B cell (primary cell): ENCODE results near the gene TP53AIP1. TPM values are rescaled to one million over a fixed set of nuclear protein-coding genes. Genes with fewer than 3 reads are reported as not detected.

ENCODE experiments used
- ATAC-seq: fragments of 200-7000 bp; cut with Tn5 transposase; one replicate; pipeline ENCODE4 v1.10.0; 2021; ENCODE audit warnings: low read depth, mild to moderate bottlenecking, moderate number of reproducible peaks, moderate library complexity
- CTCF ChIA-PET: fragments of 350-600 bp; sonication (Branson Sonifier 250); formaldehyde crosslinking; loops from one replicate; lab custom pipeline; 2021; ENCODE audit warnings: antibody characterized with exemption, inconsistent platforms; lab: Charles Lee
- POLR2A ChIA-PET: fragments of 350-600 bp; sonication (Branson Sonifier 250); formaldehyde crosslinking; loops from one replicate; lab custom pipeline; 2021; ENCODE audit warnings: antibody characterized with exemption; lab: Charles Lee
- DNase-seq: peaks from one replicate; pipeline ENCODE4 v3.0.0; 2013
- H2AFZ ChIP-seq: 2 replicates; pipeline ENCODE4 v1.6.1; 2012; ENCODE audit warnings: mild to moderate bottlenecking, low read depth, low read length; ENCODE audit not compliant: insufficient read depth, poor library complexity, severe bottlenecking
- H3K27ac ChIP-seq, 2 donors: 1 replicate in 1 of 2; 2 replicates in 1 of 2; pipeline ENCODE4 v1.5.1; 2012 to 2013; ENCODE audit warnings: low read length in 2 of 2, mild to moderate bottlenecking in 2 of 2, moderate library complexity in 1 of 2
- H3K27me3 ChIP-seq, 4 experiments: fragments of 200-600 bp in 1 of 4; sonication (generic) in 1 of 4; replicated peaks in 1 of 4; 1 replicate in 2 of 4; 2 replicates in 2 of 4; pipeline versions ENCODE4 v1.6.1 to v1.7.0; 2013 to 2016; ENCODE audit warnings: low read length in 3 of 4, mild to moderate bottlenecking in 2 of 4, mixed read lengths in 1 of 4, moderate library complexity in 1 of 4; ENCODE audit not compliant: insufficient read depth in 4 of 4, control insufficient read depth in 3 of 4; ENCODE audit errors: control extremely low read depth in 1 of 4
- H3K36me3 ChIP-seq, 2 experiments: replicated peaks in 1 of 2; 1 replicate in 1 of 2; 2 replicates in 1 of 2; pipeline versions ENCODE4 v1.6.1 to v1.7.1; 2013; ENCODE audit warnings: low read length in 1 of 2; ENCODE audit not compliant: insufficient read depth in 2 of 2, control insufficient read depth in 1 of 2; ENCODE audit errors: control extremely low read depth in 1 of 2, extremely low read depth in 1 of 2
- H3K4me1 ChIP-seq, 2 donors: fragments of 200-600 bp in 1 of 2; sonication (generic) in 1 of 2; 1 replicate in 1 of 2; 2 replicates in 1 of 2; pipeline versions ENCODE4 v1.5.1 to v1.6.1; 2013 to 2017; ENCODE audit warnings: low read length in 2 of 2; ENCODE audit not compliant: control insufficient read depth in 2 of 2, insufficient read depth in 2 of 2
- H3K4me2 ChIP-seq: replicated peaks from 2 replicates; pipeline ENCODE3; 2012; ENCODE audit warnings: mild to moderate bottlenecking, low read depth, low read length; ENCODE audit not compliant: poor library complexity, severe bottlenecking
- H3K4me3 ChIP-seq, 5 experiments: fragments of 200-600 bp in 1 of 5; sonication (generic) in 1 of 5; 1 replicate in 3 of 5; 2 replicates in 2 of 5; pipeline versions ENCODE4 v1.5.1 to v1.7.0; 2011 to 2016; ENCODE audit warnings: low read length in 4 of 5, mild to moderate bottlenecking in 4 of 5, low read depth in 2 of 5, control low read depth in 1 of 5, moderate library complexity in 1 of 5; ENCODE audit not compliant: insufficient read depth in 1 of 5; ENCODE audit errors: control extremely low read depth in 1 of 5, extremely low read depth in 1 of 5
- H3K79me2 ChIP-seq: fragments of 200-600 bp; sonication (generic); one replicate; pipeline ENCODE4 v1.6.0; 2016; ENCODE audit warnings: low read length; ENCODE audit not compliant: control insufficient read depth, insufficient read depth
- H3K9ac ChIP-seq: fragments of 200-600 bp; sonication (generic); 2 replicates; pipeline ENCODE4 v1.6.1; 2017; ENCODE audit warnings: mild to moderate bottlenecking, low read length, moderate library complexity
- H3K9me3 ChIP-seq, 3 donors: one replicate each; pipeline versions ENCODE4 v1.6.1 to v1.7.1; 2013; ENCODE audit warnings: low read length in 2 of 3; ENCODE audit not compliant: control insufficient read depth in 2 of 3, insufficient read depth in 1 of 3; ENCODE audit errors: control extremely low read depth in 1 of 3
- H4K20me1 ChIP-seq: 2 replicates; pipeline ENCODE4 v1.6.0; 2012; ENCODE audit warnings: mild to moderate bottlenecking, low read length; ENCODE audit not compliant: insufficient read depth, control insufficient read depth, poor library complexity, severe bottlenecking
- H3K27ac Mint-ChIP-seq: one replicate; pipeline ENCODE4 v1.8.0; 2021; ENCODE audit warnings: mixed read lengths
- H3K27me3 Mint-ChIP-seq: one replicate; pipeline ENCODE4 v1.8.0; 2021; ENCODE audit warnings: mixed read lengths
- H3K4me1 Mint-ChIP-seq: one replicate; pipeline ENCODE4 v1.8.0; 2021; ENCODE audit warnings: mixed read lengths
- H3K4me3 Mint-ChIP-seq: one replicate; pipeline ENCODE4 v1.8.0; 2021; ENCODE audit warnings: mixed read lengths
- H3K9me3 Mint-ChIP-seq: one replicate; pipeline ENCODE4 v1.8.0; 2022; ENCODE audit warnings: mixed read lengths; ENCODE audit not compliant: insufficient read depth
- CTCF ChIP-seq: fragments of 200-600 bp; IDR thresholded peaks from one replicate; pipeline ENCODE4 v1.8.0; 2022; ENCODE audit warnings: antibody characterized with exemption, mild to moderate bottlenecking
- EZH2 ChIP-seq: IDR thresholded peaks from 2 replicates; pipeline ENCODE4 v1.6.1; 2012; ENCODE audit warnings: borderline replicate concordance, low read depth, mild to moderate bottlenecking, moderate library complexity, low read length; ENCODE audit not compliant: insufficient read depth, poor library complexity, severe bottlenecking
- WGBS: methylation state at CpG from one replicate; pipeline ENCODE4 v1.1.5; 2013; ENCODE audit warnings: missing lambda C conversion rate; ENCODE audit not compliant: insufficient coverage; 5-methylcytosine and 5-hydroxymethylcytosine counted together
- intact Hi-C: fragments of 100-400 bp; cut with micrococcal nuclease; formaldehyde crosslinking; loops from one replicate; pipeline ENCODE4 v1.10.0; 2022
- polyA plus RNA-seq: library from polyadenylated mRNA; depleted of rRNA; stranded (reverse); fragments of >200 nt; gene quantifications from 2 replicates; pipeline ENCODE4 v1.2.3, GENCODE V29; 2012
- total RNA-seq, 2 donors: library from RNA; stranded (reverse); fragments of 120-200 nt in 1 of 2; gene quantifications; 1 replicate in 1 of 2; 2 replicates in 1 of 2; pipeline versions ENCODE4 v1.2.3 to v1.2.4, GENCODE V29; 2013 to 2022

Gene TP53AIP1
- total and polyA plus RNA-seq, 2 donors (not counting 1 experiment from before 2014, with no cell fraction given) = 0.04 to 0.12 TPM

- H4K20me1 ChIP-seq = no peaks in the 10 kb centered on the region
- 46% methylated on average over 3 of the region's 5 CpGs for WGBS
- peaks cover 7 to 11% of the 10 kb centered on the region in 2 donors for H3K4me1 ChIP-seq
- intact Hi-C loops = no loop called here
- ATAC-seq (peak; percentile 90), DNase-seq (peak; percentile 62)
- H3K4me3 Mint-ChIP-seq = peak overlapping the region; percentile 60
- H3K9me3 Mint-ChIP-seq = no peaks in the 10 kb centered on the region
- CTCF ChIA-PET = interaction anchor here (0.8 to 1.8 kb wide), 6 partner anchors 24 to 771 kb away, joined by 3 to 8 read pairs (median 4); no protein-coding TSS in a partner anchor
- H3K27ac ChIP-seq = no peak overlapping the region
- peak overlapping the region in 1 of 5 experiments; percentile 33 for H3K4me3 ChIP-seq
- peaks cover 0 to 31% (median 0%) of the 10 kb centered on the region in 4 experiments for H3K27me3 ChIP-seq
- no peaks in the 10 kb centered on the region for H3K79me2 ChIP-seq
- TF ChIP-seq EZH2 = no peak
- TF ChIP-seq CTCF = no peak
- peaks cover 14% of the 10 kb centered on the region for H3K27me3 Mint-ChIP-seq
- POLR2A ChIA-PET = interaction anchor here (0.6 kb wide), 1 partner anchor 235 kb away, joined by 4 read pairs; no protein-coding TSS in a partner anchor
- peak overlapping the region; percentile 59 for H3K27ac Mint-ChIP-seq
- no peaks in the 10 kb centered on the region for H3K36me3 ChIP-seq
- peak overlapping the region; percentile 43 for H3K4me2 ChIP-seq
- H2AFZ ChIP-seq = peak overlapping the region; percentile 59
- peaks cover 15% of the 10 kb centered on the region for H3K4me1 Mint-ChIP-seq
- H3K9me3 ChIP-seq = peaks cover 0 to 12% (median 0%) of the 10 kb centered on the region in 3 donors
- peak overlapping the region; percentile 27 for H3K9ac ChIP-seq
Measured at GRCh38 chr11:128928400-128928799, 14.3 kb downstream of the TP53AIP1 start.

- Histone ChIP-seq H3K9me3 (peaks cover 0 to 7% (median 0%) of the 10 kb centered on the region in 3 donors), H3K27me3 (peaks cover 0 to 33% (median 0%) of the 10 kb centered on the region in 4 experiments), H3K9ac (peak overlapping the region; percentile 27), H4K20me1 (no peaks in the 10 kb centered on the region), H3K27ac (no peak overlapping the region), H3K79me2 (no peaks in the 10 kb centered on the region), H3K4me2 (peak overlapping the region; percentile 43), H3K36me3 (no peaks in the 10 kb centered on the region), H2AFZ (peak overlapping the region; percentile 59), H3K4me1 (peaks cover 7 to 11% of the 10 kb centered on the region in 2 donors), H3K4me3 (peak overlapping the region in 1 of 5 experiments; percentile 33)
- CTCF ChIA-PET = interaction anchor here (1.3 to 1.8 kb wide), 4 partner anchors 23 to 770 kb away, joined by 3 to 8 read pairs (median 6); no protein-coding TSS in a partner anchor
- Mint-ChIP-seq H3K4me3 (peak overlapping the region; percentile 60), H3K27ac (peak overlapping the region; percentile 59), H3K27me3 (peaks cover 14% of the 10 kb centered on the region), H3K4me1 (peaks cover 15% of the 10 kb centered on the region), H3K9me3 (no peaks in the 10 kb centered on the region)
- 97% methylated on average over 9 of the region's 12 CpGs for WGBS
- ATAC-seq = no peak
- intact Hi-C loops = no loop called here
- TF ChIP-seq EZH2 (no peak), CTCF (no peak)
- DNase-seq = no peak
- POLR2A ChIA-PET = interaction anchor here (0.6 kb wide), 1 partner anchor 234 kb away, joined by 4 read pairs; no protein-coding TSS in a partner anchor
Measured at GRCh38 chr11:128927683-128928336, 14.9 kb downstream of the TP53AIP1 start.
